Activated CD4-positive, alpha-beta T cell treated with anti-CD3 and anti-CD28 coated beads, Interleukin-2, amount 10 ng/mL, durations not matched to agents 24 days and 14 days (primary cell): ENCODE data around the gene DPEP3. TPM values are rescaled to one million over a fixed set of nuclear protein-coding genes. Genes with fewer than 3 reads are reported as not detected.
"Not testable (repeated sequence)": the region's sequence is repeated elsewhere in the genome, so short reads cannot be mapped to it uniquely, and the experiment has no call there.

ENCODE experiments used
- DNase-seq: peaks from one replicate; pipeline ENCODE4 v3.0.0; 2022
- H3K27ac Mint-ChIP-seq: one replicate; pipeline ENCODE4 v1.8.0; 2022; ENCODE audit warnings: mild to moderate bottlenecking, mixed read lengths
- H3K27me3 Mint-ChIP-seq: one replicate; pipeline ENCODE4 v1.8.0; 2022; ENCODE audit warnings: mixed read lengths
- H3K36me3 Mint-ChIP-seq: one replicate; pipeline ENCODE4 v1.8.0; 2022; ENCODE audit warnings: low read depth, mild to moderate bottlenecking, mixed read lengths
- H3K4me1 Mint-ChIP-seq: one replicate; pipeline ENCODE4 v1.8.0; 2021; ENCODE audit warnings: mixed read lengths
- H3K4me3 Mint-ChIP-seq: one replicate; pipeline ENCODE4 v1.8.0; 2022; ENCODE audit warnings: mild to moderate bottlenecking, moderate library complexity, mixed read lengths
- H3K9me3 Mint-ChIP-seq: one replicate; pipeline ENCODE4 v1.8.0; 2021; ENCODE audit warnings: mixed read lengths
- intact Hi-C: fragments of 100-400 bp; cut with micrococcal nuclease; formaldehyde crosslinking; loops from one replicate; pipeline ENCODE4 v1.15.1; 2023
- total RNA-seq: library from RNA; stranded (reverse); gene quantifications from 2 replicates; pipeline ENCODE4 v1.2.3, GENCODE V29; 2022

The DPEP3 gene
- total RNA-seq, 1 donor from 2014 or later = not detected

DNA sequence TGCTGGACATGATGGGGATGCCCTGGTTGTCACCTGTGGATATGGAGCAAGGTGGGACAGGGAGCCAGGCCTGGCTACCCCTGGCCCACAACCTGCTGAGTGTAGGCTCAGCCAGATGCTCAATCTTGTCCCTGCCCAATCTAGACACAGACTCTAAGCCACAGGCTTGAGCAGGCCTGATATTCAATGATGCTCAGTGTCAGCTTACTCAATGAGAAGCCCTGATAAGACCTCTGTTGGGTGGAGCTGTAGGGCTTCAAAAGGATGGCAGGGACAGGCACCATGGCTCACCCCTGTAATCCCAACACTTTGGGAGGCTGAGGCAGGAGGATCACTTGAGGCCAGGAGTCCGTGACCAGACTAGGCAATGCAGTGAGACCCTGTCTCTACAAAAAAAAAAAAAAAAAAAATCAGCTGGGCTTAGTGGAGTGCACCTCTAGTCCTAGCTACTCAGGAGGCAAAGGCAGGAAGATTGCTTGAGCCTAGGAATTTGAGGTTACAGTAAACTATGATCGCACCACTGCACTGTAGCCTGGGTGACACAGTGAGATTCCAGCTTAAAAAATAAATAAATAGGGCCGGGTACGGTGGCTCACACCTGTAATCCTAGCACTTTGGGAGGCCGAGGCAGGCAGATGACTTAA lies 39.7 kb downstream of the DPEP3 start:
- Mint-ChIP-seq H3K27me3 (no peaks in the 10 kb centered on the region), H3K4me3 (no peak overlapping the region), H3K9me3 (no peaks in the 10 kb centered on the region), H3K36me3 (peaks cover 23% of the 10 kb centered on the region), H3K27ac (peak overlapping the region; percentile 71), H3K4me1 (peaks cover 27% of the 10 kb centered on the region)
- no peak for DNase-seq
- intact Hi-C loops = no loop called here

DNA sequence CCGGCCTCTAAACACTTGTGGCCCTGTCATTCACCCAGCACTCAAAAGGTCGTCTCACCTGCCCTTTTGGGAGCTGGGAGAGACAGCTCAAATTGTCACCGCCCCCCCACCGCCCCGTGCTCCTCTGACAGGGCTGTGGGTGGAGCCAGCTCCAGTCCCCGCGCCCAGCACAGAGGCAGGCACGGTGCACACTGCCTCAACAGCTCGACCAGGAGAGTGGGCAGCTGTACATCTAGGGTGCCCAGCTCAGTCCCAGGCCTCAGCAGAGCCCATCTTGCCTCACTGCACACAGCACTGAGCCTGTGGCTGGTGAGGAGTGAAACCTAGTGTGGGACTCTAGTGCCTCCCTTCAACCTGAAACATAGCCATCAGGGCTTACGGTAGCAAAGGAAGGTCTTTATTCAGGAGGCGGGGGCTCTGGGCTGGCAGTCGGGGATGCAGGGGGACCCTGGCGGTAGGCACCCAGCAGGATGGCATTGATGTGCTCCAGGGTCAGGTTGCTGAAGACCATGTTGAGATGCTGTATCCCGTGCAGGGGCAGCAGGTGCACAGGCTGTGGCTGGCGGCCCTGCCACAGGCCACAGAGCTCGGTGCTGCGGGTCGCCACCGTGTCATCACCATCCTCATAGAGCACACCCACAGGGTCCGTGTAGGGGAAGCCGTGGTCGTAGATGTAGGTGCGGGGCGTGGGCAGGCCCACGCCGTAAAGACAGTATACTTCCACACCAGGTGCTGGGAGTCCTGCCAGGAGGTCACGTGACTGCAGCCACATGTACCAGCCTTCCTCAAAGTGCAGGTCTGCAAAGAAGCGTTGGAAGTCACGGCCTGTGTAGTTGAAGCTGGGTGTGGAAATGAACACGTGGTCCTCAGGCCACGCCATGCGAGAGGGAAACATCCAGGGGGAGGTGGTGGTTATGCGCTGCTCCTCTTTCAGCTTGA lies 40.5 kb downstream of the DPEP3 start:
- H3K27me3 Mint-ChIP-seq = no peaks in the 10 kb centered on the region
- peaks cover 31% of the 10 kb centered on the region for H3K36me3 Mint-ChIP-seq
- H3K4me3 Mint-ChIP-seq = peak overlapping the region; percentile 43
- peak overlapping the region; percentile 71 for H3K27ac Mint-ChIP-seq
- no peak for DNase-seq
- intact Hi-C loops = loop anchor here (5.0 to 10.0 kb wide), 7 partner anchors 67 to 457 kb away; partner anchors contain the start of genes ACD, AGRP, ATP6V0D1 and C16orf86
- H3K4me1 Mint-ChIP-seq = peaks cover 35% of the 10 kb centered on the region
- H3K9me3 Mint-ChIP-seq = no peaks in the 10 kb centered on the region

DNA sequence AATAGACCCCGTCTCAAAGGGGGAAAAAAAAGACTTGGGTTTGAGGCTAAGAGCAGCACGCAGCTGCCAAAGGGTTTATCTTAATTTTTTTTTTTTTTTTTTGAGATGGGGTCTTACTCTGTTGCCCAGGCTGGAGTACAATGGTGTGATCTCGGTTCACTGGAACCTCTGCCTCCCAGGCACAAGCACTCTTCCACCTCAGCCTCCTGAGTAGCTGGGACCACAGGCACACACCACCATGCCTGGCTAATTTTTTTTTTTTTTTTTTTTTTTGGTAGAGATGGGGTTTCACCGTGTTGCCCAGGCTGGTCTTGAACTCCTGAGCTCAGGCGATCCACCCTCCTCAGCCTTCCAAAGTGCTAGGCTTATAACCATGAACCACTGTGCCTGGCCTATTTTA lies 42.6 kb downstream of the DPEP3 start:
- not testable (repeated sequence) for DNase-seq, H3K27me3 Mint-ChIP-seq, H3K9me3 Mint-ChIP-seq
- Mint-ChIP-seq H3K4me3 (peak overlapping the region; percentile 100), H3K4me1 (peaks cover 38% of the 10 kb centered on the region), H3K36me3 (peaks cover 41% of the 10 kb centered on the region), H3K27ac (peak overlapping the region; percentile 92)
- intact Hi-C loops = loop anchor here (1.0 to 10.0 kb wide), 8 partner anchors 31 to 455 kb away; partner anchors contain the start of genes ACD, AGRP, ATP6V0D1 and C16orf86

DNA sequence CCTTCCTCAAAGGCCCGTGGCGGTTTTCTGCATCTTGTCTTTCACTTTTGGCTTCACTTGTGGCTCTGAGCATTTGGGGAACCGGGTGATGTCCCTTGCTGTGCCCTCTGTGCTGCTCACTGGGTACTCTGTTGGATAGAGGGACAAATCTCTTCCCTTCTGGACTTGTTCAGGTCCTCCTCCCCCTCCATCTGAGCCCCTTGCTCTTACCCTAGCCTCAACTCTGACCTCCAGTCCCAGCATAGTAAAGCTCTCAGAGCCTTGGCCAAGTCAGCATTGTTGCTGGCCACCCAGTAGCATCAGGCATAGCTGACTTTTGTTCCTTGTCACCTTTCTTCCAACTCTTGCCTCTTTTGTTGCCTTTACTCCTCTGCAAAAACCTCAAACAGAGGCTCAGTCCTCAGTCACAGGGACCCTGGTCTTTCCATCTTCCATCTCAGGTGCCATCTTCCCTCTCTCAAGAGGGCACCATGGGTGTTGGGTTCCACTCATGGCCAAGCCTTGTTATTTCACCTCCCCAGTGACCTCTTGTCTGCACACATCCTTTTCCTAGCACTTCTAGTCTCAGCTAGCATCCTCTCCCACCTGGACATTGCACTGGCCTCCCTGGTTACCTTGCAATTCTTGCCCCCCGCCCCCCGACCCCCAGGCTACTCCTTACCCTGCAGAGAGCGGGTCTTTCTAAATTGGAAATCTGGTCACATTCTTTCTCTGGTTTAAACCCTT lies 43.3 kb downstream of the DPEP3 start:
- Mint-ChIP-seq H3K27me3 (no peaks in the 10 kb centered on the region), H3K9me3 (no peaks in the 10 kb centered on the region), H3K4me1 (peaks cover 38% of the 10 kb centered on the region), H3K36me3 (peaks cover 44% of the 10 kb centered on the region), H3K4me3 (peak overlapping the region; percentile 100), H3K27ac (peak overlapping the region; percentile 92)
- intact Hi-C loops = loop anchor here (1.0 to 10.0 kb wide), 9 partner anchors 31 to 455 kb away; partner anchors contain the start of genes ACD, AGRP, ATP6V0D1 and C16orf86
- DNase-seq = peak; percentile 95

DNA sequence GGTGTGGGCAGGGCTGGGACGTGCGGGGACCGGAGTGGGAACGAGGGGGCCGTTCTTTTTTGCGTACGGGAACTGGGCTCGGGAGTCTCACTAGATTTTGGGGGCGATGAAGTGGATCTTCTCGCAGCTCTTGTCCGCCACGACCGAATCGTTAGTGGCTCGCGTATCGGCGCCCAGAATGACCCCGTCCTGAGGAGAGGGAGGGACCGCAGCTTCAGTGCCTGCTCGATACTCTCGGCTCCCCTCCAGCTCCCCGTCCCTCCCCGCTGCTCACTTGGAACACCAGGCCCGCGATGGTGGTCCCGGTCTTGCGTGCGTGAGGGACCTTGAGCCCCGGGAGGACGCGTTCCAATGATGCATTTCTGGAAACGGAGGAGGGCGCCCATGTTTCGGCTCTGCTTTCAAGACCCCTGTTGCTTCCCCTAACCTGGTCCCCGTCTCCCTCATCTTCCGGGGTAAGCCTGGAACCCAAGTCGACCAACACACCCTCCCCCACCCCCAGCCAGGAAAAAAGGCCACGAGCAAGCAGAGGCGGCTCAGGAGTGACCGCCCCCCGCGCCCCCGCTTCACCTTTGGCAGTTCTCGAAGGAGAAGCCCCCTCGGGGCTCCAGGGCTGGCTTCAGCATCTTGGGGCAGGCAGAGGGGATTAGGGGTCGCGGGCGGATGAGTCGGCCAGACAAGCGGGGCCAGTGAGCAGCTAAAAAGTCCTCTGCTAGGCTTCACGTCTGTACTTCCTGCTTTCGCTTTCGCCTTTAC lies 44.0 kb downstream of the DPEP3 start, which contains the start of gene PSMB10:
Gene PSMB10, minus strand, starts transcription at position 727 of the 756 bp plus-strand sequence. Its CDS starts 101 bp downstream, at position 626.
- Mint-ChIP-seq H3K27ac (peak within 1 kb of the TSS; percentile 92), H3K4me3 (peak within 1 kb of the TSS; percentile 100), H3K4me1 (peaks cover 33% of the 10 kb centered on the region), H3K9me3 (no peaks in the 10 kb centered on the region), H3K36me3 (peaks cover 45% of the 10 kb centered on the region), H3K27me3 (no peaks in the 10 kb centered on the region)
- no peak for DNase-seq
- intact Hi-C loops = loop anchor here (1.0 to 10.0 kb wide), 8 partner anchors 64 to 454 kb away; partner anchors contain the start of genes ACD, AGRP, ATP6V0D1 and C16orf86

DNA sequence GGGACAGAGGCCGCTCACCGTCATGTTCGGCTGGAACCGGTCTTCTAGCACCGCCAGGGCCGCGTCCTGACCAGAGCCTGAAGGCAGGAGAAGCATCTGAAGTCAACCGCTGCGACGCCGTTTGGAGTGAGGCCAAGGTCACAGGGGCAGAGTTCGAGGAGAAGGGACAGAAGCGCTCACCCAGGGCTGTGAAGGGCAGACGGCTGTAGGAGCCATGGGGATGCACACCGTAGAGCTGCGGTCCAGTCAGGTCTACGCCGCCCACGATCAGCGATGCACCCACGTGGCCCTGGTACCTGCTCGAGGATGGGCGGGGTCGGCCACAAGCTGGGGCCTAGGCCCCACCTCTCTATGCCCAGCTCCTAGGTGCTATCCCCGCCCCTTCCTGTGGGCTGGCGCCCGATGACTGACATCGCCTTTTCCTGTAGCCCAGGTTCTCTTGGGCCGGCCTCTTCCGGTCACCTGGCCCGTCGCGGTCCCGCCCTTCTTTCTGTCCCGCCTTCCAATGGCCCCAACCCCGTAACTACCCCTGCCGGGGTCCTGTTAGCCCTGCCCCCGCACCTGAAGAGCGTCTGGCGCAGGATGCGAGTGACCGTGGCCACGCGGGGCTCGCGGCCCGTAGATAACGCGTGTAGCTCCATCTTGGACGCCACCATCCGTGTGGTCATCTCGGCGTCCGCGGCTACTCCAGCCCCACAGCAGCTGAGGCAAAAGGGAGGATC lies 44.7 kb downstream of the DPEP3 start:
- Mint-ChIP-seq H3K27ac (peak overlapping the region; percentile 92), H3K9me3 (no peaks in the 10 kb centered on the region), H3K4me3 (peak overlapping the region; percentile 100), H3K4me1 (peaks cover 33% of the 10 kb centered on the region), H3K27me3 (no peaks in the 10 kb centered on the region), H3K36me3 (peaks cover 47% of the 10 kb centered on the region)
- peak; percentile 98 for DNase-seq
- intact Hi-C loops = loop anchor here (1.0 to 10.0 kb wide), 10 partner anchors 42 to 453 kb away; partner anchors contain the start of genes ACD, AGRP, ATP6V0D1 and C16orf86

DNA sequence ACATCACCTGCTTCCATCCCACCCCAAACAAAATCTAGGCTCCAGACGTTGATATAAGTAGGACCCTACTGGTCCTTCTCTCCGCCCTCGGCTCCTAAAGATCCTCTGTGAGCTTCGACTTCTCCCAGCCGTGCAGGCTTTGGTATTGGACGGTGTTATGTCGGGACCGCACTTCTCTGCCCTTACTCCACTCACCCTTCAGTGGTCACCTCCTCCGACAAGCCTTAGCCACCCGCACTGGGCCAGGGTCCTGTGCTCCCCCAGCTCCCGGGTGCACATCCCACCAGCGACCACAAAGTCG lies 45.2 kb downstream of the DPEP3 start:
- Mint-ChIP-seq H3K27ac (peak overlapping the region; percentile 92), H3K4me3 (peak overlapping the region; percentile 100), H3K36me3 (peaks cover 45% of the 10 kb centered on the region), H3K27me3 (no peaks in the 10 kb centered on the region), H3K4me1 (peaks cover 28% of the 10 kb centered on the region), H3K9me3 (no peaks in the 10 kb centered on the region)
- DNase-seq = no peak
- intact Hi-C loops = loop anchor here (1.0 to 10.0 kb wide), 9 partner anchors 42 to 453 kb away; partner anchors contain the start of genes ACD, AGRP, ATP6V0D1 and C16orf86

DNA sequence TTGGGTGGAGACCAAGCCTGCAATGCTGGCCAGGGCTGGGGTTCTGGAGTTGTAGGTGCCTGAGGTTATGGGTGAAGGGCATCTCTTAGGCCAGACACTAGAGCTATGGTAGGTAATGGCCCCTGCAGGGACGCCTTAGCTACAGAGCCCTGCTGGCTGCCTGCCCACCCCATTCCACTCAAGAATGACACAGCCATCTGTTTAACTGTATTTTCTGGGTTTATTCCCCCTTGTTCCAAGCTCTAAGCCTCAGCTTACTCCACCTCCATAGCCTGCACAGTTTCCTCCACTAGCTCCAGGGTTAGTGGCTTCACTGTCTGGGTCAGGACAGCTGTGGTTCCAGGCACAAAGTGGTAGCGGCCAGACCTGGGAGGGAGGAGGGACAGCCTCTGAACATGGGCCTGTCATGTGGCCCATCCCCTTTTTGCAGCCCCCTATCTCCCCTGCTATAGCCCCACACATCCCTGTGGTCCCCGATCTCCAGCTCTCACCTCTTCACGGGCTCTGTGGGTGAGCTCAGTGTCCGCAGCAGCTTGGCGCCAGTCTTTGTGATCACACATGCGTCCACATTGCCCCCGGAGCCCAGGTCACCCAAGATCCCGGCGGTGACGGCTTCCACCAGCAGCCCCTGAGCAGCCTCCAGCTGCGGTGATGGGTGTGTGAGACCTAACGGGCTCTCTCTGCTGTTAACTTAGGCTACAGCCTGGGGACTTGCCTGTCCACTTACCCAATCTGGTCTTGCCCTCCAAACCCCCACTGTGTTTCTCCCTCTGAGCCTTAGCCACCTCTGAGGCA lies 45.8 kb downstream of the DPEP3 start:
- H3K27ac Mint-ChIP-seq = peak overlapping the region; percentile 92
- intact Hi-C loops = loop anchor here (1.0 to 10.0 kb wide), 9 partner anchors 41 to 452 kb away; partner anchors contain the start of genes ACD, AGRP, ATP6V0D1 and C16orf86
- H3K9me3 Mint-ChIP-seq = no peaks in the 10 kb centered on the region
- peak overlapping the region; percentile 100 for H3K4me3 Mint-ChIP-seq
- peaks cover 23% of the 10 kb centered on the region for H3K4me1 Mint-ChIP-seq
- H3K27me3 Mint-ChIP-seq = no peaks in the 10 kb centered on the region
- DNase-seq = no peak
- peaks cover 48% of the 10 kb centered on the region for H3K36me3 Mint-ChIP-seq

DNA sequence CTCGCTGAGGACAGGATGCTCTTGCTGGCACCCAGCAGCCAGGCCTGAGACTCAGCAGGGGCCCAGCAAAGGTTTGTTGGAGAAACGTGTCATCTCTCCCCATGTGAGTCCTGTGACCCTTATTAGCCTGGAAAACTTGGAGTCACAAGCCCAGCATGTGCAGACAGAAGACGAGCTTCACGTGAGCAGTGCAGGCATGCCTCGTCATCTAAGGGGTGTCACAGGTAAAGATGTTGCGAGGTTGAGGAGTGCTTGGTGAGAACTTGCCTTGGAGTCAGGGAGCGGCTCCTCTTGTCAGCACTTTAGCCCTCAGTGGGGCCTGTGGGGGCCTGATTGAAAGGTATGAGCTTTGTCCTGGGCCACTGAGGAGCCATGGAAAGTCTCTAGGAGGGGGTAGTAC lies 46.5 kb downstream of the DPEP3 start:
- peak overlapping the region; percentile 48 for H3K27ac Mint-ChIP-seq
- H3K9me3 Mint-ChIP-seq = no peaks in the 10 kb centered on the region
- H3K4me1 Mint-ChIP-seq = peaks cover 19% of the 10 kb centered on the region
- H3K27me3 Mint-ChIP-seq = no peaks in the 10 kb centered on the region
- peaks cover 47% of the 10 kb centered on the region for H3K36me3 Mint-ChIP-seq
- H3K4me3 Mint-ChIP-seq = peak overlapping the region; percentile 100
- intact Hi-C loops = loop anchor here (10.0 kb wide), 1 partner anchor 269 kb away; the partner anchor contains the start of genes ACD, C16orf86, ENKD1 and PARD6A
- DNase-seq = no peak

DNA sequence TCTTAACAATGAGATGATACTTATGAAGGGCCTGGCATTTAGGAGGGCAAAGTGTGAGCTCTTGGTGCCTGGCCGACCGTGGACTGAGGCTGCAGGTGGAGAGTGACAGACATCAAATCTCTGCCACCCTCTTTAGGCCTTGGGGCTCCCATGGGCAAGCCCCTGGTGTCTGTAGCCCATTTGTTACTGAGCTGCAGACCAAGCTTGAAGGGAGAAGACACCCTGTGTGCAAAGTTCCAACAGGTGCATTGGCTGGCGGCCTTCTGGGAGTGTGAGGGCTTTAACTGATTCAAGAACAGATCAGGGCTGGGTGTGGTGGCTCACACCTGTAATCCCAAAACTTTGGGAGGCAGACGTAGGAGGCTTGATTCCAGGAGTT lies 47.8 kb downstream of the DPEP3 start:
- no peak overlapping the region for H3K4me3 Mint-ChIP-seq
- H3K4me1 Mint-ChIP-seq = peaks cover 21% of the 10 kb centered on the region
- H3K36me3 Mint-ChIP-seq = peaks cover 50% of the 10 kb centered on the region
- no peak for DNase-seq
- H3K9me3 Mint-ChIP-seq = no peaks in the 10 kb centered on the region
- intact Hi-C loops = loop anchor here (10.0 kb wide), 1 partner anchor 268 kb away; the partner anchor contains the start of genes ACD, C16orf86, ENKD1 and PARD6A
- H3K27me3 Mint-ChIP-seq = no peaks in the 10 kb centered on the region
- no peak overlapping the region for H3K27ac Mint-ChIP-seq

DNA sequence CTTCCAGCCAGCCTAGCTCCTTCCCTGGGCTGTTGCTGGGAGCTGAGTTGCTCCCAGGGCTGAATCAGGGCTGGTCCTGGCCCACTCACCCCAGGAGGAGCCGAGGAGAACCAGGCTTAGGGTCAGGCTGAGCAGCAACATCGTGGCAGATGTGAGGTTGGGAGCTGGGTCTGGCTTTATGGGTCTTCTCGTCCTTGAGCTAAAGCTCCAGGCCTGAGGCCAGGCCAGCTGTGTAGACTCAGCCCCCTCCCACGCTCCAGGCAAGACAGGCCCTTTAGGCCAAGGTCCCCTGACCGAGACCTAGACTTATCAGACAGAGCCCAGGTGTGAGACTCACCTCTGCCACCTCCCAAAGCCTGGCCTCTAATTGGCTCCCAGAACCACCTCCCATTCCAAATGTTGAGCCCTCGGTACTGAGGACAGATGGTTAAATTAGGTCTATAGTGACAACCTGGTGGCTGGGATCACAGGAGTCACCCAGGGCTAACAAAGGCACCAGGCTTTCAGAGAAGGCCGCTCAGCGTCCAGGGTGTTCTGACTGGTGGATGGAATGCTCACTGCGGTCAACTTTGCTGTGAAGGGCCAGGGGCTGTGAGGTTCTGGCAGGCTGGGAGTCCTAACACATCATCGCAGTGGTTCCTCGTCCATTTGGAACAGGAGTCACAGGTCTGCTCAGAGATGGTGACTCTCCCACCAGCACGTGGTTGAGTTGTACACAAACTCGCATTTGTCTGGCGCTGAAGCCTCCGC lies 48.4 kb downstream of the DPEP3 start, which contains the start of gene CTRL:
Gene CTRL, minus strand, starts transcription at position 151 of the 750 bp plus-strand sequence. Its CDS starts 10 bp downstream, at position 141.
- Mint-ChIP-seq H3K9me3 (no peaks in the 10 kb centered on the region), H3K27ac (no peak within 1 kb of the TSS), H3K4me1 (peaks cover 16% of the 10 kb centered on the region), H3K4me3 (no peak within 1 kb of the TSS), H3K36me3 (peaks cover 48% of the 10 kb centered on the region), H3K27me3 (no peaks in the 10 kb centered on the region)
- intact Hi-C loops = loop anchor here (10.0 kb wide), 1 partner anchor 267 kb away; the partner anchor contains the start of genes ACD, C16orf86, ENKD1 and PARD6A
- DNase-seq = no peak
